ENCODE data around the gene RNF175.
A peak's percentile ranks its signal among the peaks of the same experiment; 100 is the strongest.
"Not testable (repeated sequence)": the region's sequence is repeated elsewhere in the genome, so short reads cannot be mapped to it uniquely, and the experiment has no call there.

The RNF175 gene

DNA sequence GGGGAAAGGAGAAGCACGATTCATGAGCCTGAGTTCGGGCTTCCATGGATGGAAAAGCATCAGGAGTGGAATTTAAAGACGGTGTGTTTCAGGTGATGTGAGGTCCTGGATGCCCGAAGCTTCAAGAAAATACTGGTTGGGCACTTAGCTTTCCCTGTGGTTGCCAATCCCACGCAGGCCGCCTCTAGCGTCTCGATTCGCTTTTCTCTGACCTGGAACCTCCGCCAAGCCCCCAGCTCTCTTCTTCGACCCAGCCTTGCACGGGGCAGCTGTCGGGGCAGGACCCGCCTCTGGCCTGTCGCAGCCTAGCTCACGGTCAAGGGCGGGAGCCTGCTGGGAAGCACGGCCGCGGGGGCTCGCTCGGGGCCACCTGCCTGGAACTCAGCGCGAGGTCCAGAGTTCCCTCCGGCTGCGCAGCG, 76.1 kb downstream of the RNF175 start:
- no peak for DNase-seq (ENCODE audit: low spot score)

DNA sequence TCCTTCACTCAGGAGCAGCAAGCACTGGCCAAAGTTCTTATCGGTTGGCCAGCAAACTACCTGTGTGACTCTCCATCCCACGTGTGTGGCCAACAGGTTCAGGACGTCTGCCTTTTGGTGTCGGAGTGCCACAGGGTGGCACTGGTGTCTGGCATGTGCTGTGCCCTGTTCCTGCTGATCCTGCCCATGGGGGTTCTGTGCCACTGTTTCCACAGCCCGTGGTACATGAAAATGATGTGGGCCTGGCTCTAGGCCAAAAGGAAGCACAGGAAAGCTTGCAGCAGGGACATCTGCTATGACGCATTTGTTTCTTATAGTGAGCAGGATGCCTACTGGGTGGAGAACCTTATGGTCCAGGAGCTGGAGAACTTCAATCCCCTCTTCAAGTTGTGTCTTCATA, 80.3 kb downstream of the RNF175 start:
- no peak for DNase-seq (ENCODE audit: low spot score)

DNA sequence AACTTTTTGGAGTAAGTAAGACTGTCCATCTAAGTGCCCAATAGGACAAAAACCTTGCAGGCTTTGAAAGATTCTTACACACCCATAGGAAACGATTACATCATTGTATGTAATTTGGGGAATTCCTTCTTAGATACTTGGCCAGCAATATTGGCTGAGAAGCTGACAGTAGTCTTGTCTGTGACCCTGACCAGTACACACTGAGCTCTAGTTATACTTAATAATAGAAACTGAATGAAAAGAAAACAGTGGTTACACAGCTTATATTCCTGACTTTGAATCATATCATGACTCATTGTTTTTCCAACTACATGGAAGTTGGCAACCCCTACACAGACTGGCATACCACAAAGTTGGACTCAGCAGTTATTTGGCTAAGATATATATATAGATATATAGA, 82.8 kb downstream of the RNF175 start:
- peak; percentile 39 for DNase-seq (ENCODE audit: low spot score)

DNA sequence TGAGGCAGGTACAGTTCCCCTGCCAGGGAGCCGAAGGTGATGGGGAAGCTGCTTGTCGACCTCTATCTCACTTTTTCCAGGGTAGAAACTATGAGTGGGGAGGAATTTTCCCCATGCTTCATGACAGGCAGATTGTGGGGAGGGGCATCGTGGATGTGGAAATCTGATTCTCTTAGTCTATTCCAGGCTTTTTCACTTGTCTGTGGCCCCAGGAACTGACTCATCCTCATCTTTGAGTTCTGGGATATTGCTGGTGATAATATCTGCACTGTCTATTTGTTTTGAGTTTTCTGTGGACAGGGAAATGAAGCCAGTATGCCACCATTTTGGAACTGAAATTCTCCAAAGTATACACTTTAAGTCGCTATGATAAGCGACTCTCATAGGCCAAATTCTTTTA, 83.3 kb downstream of the RNF175 start:
- no peak for DNase-seq (ENCODE audit: low spot score)

DNA sequence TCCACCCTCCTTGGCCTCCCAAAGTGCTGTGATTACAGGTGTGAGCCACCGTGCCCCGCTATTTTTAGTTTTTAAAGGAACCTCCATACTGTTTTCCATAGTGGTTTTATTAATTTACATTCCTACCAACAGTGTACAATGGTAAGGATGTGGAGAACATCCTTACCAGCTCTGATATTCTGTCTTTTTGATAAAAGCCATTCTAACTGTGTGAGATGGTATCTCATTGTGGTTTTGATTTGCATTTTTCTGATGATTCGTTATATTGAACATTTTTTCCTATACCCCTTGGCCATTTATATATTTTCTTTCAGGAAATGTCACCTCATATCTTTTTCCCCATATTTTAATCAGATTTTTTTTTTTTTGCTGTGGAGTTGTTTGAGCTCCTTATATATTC, 90.0 kb downstream of the RNF175 start:
- no peak for DNase-seq (ENCODE audit: low spot score)

DNA sequence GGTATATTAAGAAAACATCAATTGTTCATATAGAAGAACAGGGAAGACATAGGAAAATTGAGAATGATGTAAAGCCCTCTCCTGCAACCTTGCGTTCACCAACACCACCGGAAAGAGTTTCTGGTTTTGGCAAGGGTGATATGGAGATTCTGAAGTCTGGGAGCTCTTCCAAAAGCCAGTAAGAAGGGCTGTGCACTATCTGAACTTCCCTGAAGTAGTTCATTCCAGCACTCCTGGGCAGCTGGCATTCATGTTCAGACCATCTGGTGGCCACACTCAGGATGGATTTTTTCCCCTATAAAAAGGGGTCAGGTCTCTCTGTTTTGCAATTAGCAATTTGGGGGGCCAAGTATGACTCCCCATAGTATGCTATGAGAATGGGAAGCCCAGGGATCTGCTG, 91.2 kb downstream of the RNF175 start:
- no peak for DNase-seq (ENCODE audit: low spot score)

DNA sequence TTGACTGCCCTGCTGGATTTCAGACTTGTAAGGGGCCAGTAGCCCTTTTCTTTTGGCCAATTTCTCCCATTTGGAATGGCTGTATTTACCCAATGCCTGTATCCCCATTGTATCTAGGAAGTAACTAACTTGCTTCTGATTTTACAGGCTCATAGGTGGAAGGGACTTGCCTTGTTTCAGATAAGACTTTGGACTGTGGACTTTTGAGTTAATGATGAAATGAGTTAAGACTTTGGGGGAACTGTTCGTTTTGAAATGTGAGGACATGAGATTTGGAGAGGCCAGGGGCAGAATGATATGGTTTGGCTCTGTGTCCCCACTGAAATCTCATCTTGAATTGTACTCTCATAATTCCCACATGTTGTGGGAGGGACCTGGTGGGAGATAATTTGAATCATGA, 93.3 kb downstream of the RNF175 start:
- DNase-seq (ENCODE audit: low spot score): not testable (repeated sequence)

DNA sequence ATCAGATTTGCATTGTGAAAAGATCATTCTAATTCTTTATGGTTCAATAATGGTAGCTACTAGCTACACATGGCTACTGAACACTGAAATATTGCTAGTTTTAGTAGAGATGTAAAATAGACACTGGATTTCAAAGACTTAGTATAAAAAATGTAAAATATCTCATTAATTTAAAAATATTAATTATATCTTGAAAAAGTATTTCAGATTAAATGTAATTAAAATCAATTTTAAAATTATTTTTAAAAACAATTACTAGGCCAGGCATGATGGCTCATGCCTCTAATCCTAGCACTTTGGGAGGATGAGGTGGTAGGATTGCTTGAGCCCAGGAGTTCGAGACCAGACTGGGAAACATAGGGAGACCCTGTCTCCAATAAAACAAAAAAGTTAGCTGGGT, 96.2 kb downstream of the RNF175 start:
- no peak for DNase-seq (ENCODE audit: low spot score)

DNA sequence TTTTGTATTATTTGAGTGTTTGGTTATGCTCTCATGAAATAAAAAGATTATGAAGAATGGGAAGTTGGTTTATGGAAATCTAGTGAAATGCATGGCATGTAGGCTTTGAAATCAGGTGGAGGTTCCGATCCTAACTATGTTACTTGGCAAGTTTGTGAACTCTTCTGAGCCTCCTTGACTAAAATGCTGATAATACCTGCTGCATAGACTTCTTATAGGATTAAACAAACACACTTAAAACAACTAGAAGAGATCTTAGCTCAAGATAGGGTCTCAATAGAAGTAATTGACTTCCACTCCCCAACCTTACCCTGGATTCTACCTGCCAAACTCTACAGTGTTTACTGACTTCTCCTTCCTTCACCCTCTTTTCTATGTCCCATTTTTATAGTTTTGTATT, 97.9 kb downstream of the RNF175 start:
- DNase-seq (ENCODE audit: low spot score): no peak

DNA sequence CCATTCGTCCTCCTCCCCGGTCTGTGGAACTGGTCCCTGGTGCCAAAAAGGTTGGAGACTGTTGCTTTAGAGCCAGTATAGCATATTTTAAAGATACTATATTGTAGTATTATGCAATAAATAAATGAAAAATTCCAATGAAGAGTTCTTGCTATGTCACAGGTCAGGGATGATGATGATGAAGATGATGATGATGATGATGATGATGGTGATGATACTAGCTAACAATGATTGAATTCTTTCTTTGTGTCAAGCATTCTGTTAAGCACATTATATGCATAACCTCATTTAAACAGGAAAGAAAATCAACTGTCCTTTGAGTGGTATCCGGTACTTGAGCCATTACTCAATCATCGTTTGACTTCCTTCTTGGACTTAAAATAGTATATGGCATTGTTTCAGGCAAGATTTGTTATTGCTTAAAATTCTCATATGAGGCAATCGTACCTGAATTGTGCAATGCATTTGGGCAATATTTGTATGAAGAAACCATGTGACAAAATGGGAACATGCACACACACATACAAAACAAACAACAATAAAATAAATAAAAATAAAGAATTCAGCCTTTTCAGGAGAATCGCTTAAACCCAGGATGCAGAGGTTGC, 98.5 kb downstream of the RNF175 start:
- no peak for DNase-seq (ENCODE audit: low spot score)

Measured in GM03348 (cell line).